K562 (cell line): ENCODE results near the gene FKBP1B. TPM values are rescaled to one million over a fixed set of nuclear protein-coding genes. Genes with fewer than 3 reads are reported as not detected.

Source experiments
- ARNT ChIP-seq, 2 experiments: fragments of 450-650 bp; IDR thresholded peaks; 2 replicates each; pipeline ENCODE4 v1.6.1; 2016; ENCODE audit warnings: mild to moderate bottlenecking in 1 of 2
- DDX20 ChIP-seq: fragments of 450-650 bp; IDR thresholded peaks from 2 replicates; pipeline ENCODE4 v1.6.1; 2016; ENCODE audit warnings: missing genetic modification characterization, low read depth, mild to moderate bottlenecking, missing compliant biosample characterization, moderate library complexity
- DMBX1 ChIP-seq: fragments of 250-450 bp; sonication (Bioruptor Pico); IDR thresholded peaks from 2 replicates; pipeline ENCODE4 v1.8.0; 2022; ENCODE audit warnings: inconsistent platforms, mild to moderate bottlenecking, moderate library complexity, borderline replicate concordance
- EGR1 ChIP-seq: fragments of 450-650 bp; conservative IDR thresholded peaks from 2 replicates; pipeline ENCODE4 v1.6.1; 2017; ENCODE audit warnings: mild to moderate bottlenecking
- ELF1 ChIP-seq: fragments of 200-800 bp; sonication (Bioruptor generic); IDR thresholded peaks from 2 replicates; pipeline ENCODE4 v1.6.1; 2016; ENCODE audit warnings: missing genetic modification characterization, missing compliant biosample characterization
- MBD2 ChIP-seq: sonication (generic); IDR thresholded peaks from 2 replicates; pipeline ENCODE4 v1.6.1; 2016; ENCODE audit warnings: low read depth, borderline replicate concordance
- NFE2 ChIP-seq: IDR thresholded peaks from 2 replicates; pipeline ENCODE4 v1.6.1; 2014; ENCODE audit warnings: antibody characterized with exemption, low read depth
- NRF1 ChIP-seq, 2 experiments: fragments of 450-650 bp; IDR thresholded peaks in 1 of 2; conservative IDR thresholded peaks in 1 of 2; 2 replicates each; pipeline ENCODE4 v1.6.1; 2014; ENCODE audit warnings: mild to moderate bottlenecking in 2 of 2
- PHB2 ChIP-seq: fragments of 450-650 bp; IDR thresholded peaks from 2 replicates; pipeline ENCODE4 v1.6.1; 2017; ENCODE audit warnings: low read depth
- PTTG1 ChIP-seq: fragments of 450-650 bp; IDR thresholded peaks from 2 replicates; pipeline ENCODE4 v1.6.1; 2016; ENCODE audit warnings: low read depth, mild to moderate bottlenecking, missing genetic modification characterization, missing compliant biosample characterization
- RUNX1 ChIP-seq: sonication (generic); IDR thresholded peaks from 2 replicates; pipeline ENCODE4 v1.6.1; 2016; ENCODE audit warnings: antibody characterized with exemption, low read depth
- TRIM28 ChIP-seq: fragments of 450-650 bp; IDR thresholded peaks from 2 replicates; pipeline ENCODE4 v1.6.1; 2017
- ZNF146 ChIP-seq: IDR thresholded peaks from one replicate; pipeline ENCODE4 v1.6.1; 2018; ENCODE audit warnings: missing compliant biosample characterization; ENCODE audit not compliant: unreplicated experiment
- ZNF239 ChIP-seq: fragments of 250-450 bp; sonication (Bioruptor Pico); IDR thresholded peaks from 2 replicates; pipeline ENCODE4 v1.4.0; 2020; ENCODE audit warnings: mild to moderate bottlenecking
- ZNF717 ChIP-seq: fragments of 250-450 bp; sonication (Bioruptor Pico); IDR thresholded peaks from 2 replicates; pipeline ENCODE4 v1.5.0; 2021
- ZNF766 ChIP-seq: fragments of 200-800 bp; sonication (Bioruptor generic); conservative IDR thresholded peaks from 2 replicates; pipeline ENCODE4 v1.6.1; 2016; ENCODE audit warnings: missing genetic modification characterization, missing compliant biosample characterization
- polyA plus RNA-seq, 8 experiments: library from polyadenylated mRNA; depleted of rRNA in 4 of 8; stranded (reverse) in 5 of 8; unstranded in 3 of 8; fragments of >200 nt; fragmentation: Nextera tagmentation in 2 of 8; fragmentation: Illumina TruSeq in 1 of 8; extraction: Ambion mirVana in 2 of 8; extraction: Trizol in 1 of 8; gene quantifications; 2 replicates each; pipeline versions ENCODE4 v1.2.1 to v1.2.3, GENCODE V29; 2011 to 2014; ENCODE audit warnings: inconsistent platforms in 1 of 8, missing spikeins in 1 of 8
- total RNA-seq, 7 experiments: library from RNA; depleted of rRNA in 6 of 7; stranded (reverse); fragments of >200 nt in 6 of 7; fragmentation: Illumina TruSeq in 2 of 7; extraction: Trizol in 2 of 7; gene quantifications; 2 replicates each; pipeline versions ENCODE4 v1.2.1 to v1.2.3, GENCODE V29; 2011 to 2021; ENCODE audit warnings: low replicate concordance in 1 of 7
- TF ChIP-seq, protein P1 (sequence below), 2 experiments: fragments of 200-800 bp in 1 of 2; sonication (Bioruptor generic) in 1 of 2; sonication (generic) in 1 of 2; formaldehyde crosslinking in 1 of 2; IDR thresholded peaks in 1 of 2; conservative IDR thresholded peaks in 1 of 2; 2 replicates each; pipeline versions ENCODE4 v1.5.0 to v1.6.1; 2016 to 2020; ENCODE audit warnings: missing compliant biosample characterization in 1 of 2, missing genetic modification characterization in 1 of 2, missing genetic modification reagents in 1 of 2
- TF ChIP-seq, protein P2 (sequence below): sonication (generic); formaldehyde crosslinking; IDR thresholded peaks from 2 replicates; pipeline ENCODE4 v1.8.0; 2022; ENCODE audit warnings: mild to moderate bottlenecking, missing genetic modification reagents
- TF ChIP-seq, protein P3 (sequence below): fragments of 450-650 bp; IDR thresholded peaks from 2 replicates; pipeline ENCODE4 v1.6.1; 2016
- TF ChIP-seq, protein P4 (sequence below): fragments of 250-450 bp; sonication (Bioruptor Pico); IDR thresholded peaks from 2 replicates; pipeline ENCODE4 v1.4.0; 2020
- TF ChIP-seq, protein P5 (sequence below), 2 experiments: fragments of 450-650 bp in 1 of 2; sonication (generic) in 1 of 2; formaldehyde crosslinking in 1 of 2; IDR thresholded peaks in 1 of 2; conservative IDR thresholded peaks in 1 of 2; 2 replicates each; pipeline versions ENCODE4 v1.6.1 to v1.8.1; 2016 to 2023; ENCODE audit warnings: mild to moderate bottlenecking in 2 of 2, moderate library complexity in 2 of 2, inconsistent platforms in 1 of 2, missing genetic modification reagents in 1 of 2

FKBP1B gene
- total and polyA plus RNA-seq, 9 of the 15 experiments (the other 6 are each of a cell fraction or from before 2014, with no cell fraction given) = 0.58 to 9.4 (median 1.6) TPM

DNA sequence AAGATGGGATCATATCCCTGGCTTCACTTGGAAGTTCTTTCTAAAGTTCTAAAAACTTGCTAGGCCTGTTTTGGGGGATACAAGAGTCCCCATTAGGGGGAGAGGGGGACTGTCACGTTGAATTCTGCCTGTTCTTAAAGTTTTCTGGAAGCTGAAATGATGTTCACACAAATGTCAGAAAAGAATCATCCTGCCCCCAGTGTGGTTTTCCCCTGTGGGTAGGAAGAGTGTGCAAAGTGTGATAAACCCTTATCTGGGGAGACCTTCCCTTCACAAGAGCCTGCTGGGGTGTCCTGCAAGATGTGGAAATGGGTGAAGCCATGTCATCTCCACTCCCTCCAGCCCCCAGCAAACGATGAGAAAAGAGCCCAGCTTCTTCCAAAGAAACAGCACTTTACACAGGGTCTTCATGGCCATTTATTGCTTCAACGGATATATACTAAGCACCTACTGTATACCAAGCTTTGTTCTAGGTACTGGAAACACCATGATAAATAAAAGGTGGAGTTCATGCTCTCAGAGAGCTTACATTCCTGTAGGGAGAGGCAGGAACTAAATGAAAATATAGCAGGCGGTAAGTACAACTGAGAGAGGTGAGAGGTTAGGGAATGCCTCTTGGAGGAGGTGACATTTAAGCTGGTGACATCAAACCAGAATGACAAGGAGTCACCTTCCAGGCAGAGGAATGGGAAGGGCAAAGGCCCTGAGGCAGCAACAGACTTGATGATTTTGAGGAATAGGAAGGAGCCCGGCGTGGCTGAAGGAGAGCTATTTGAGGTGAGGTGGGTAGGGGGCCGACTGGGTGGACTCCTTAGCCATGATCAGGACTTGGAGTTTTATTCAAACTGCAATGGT lies 38.1 kb upstream of the FKBP1B start (continued):
- no peak for TF ChIP-seq ZNF146
- TF ChIP-seq, protein P1, sequence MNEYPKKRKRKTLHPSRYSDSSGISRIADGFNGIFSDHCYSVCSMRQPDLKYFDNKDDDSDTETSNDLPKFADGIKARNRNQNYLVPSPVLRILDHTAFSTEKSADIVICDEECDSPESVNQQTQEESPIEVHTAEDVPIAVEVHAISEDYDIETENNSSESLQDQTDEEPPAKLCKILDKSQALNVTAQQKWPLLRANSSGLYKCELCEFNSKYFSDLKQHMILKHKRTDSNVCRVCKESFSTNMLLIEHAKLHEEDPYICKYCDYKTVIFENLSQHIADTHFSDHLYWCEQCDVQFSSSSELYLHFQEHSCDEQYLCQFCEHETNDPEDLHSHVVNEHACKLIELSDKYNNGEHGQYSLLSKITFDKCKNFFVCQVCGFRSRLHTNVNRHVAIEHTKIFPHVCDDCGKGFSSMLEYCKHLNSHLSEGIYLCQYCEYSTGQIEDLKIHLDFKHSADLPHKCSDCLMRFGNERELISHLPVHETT (CRISPR knock-in tag; conservative IDR thresholded peaks at IDR 0.05 in 1 of 2, IDR thresholded peaks at IDR 0.05 in 1 of 2) = peak in 1 of 2 experiments; percentile 90; a peak in 2 of 4 replicates
- TF ChIP-seq, protein P2, sequence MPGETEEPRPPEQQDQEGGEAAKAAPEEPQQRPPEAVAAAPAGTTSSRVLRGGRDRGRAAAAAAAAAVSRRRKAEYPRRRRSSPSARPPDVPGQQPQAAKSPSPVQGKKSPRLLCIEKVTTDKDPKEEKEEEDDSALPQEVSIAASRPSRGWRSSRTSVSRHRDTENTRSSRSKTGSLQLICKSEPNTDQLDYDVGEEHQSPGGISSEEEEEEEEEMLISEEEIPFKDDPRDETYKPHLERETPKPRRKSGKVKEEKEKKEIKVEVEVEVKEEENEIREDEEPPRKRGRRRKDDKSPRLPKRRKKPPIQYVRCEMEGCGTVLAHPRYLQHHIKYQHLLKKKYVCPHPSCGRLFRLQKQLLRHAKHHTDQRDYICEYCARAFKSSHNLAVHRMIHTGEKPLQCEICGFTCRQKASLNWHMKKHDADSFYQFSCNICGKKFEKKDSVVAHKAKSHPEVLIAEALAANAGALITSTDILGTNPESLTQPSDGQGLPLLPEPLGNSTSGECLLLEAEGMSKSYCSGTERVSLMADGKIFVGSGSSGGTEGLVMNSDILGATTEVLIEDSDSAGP (CRISPR knock-in tag) = no peak
- peak; percentile 83; the same call in 1 of the 2 replicates for TF ChIP-seq ZNF766
- peak; percentile 95 for TF ChIP-seq RUNX1
- TF ChIP-seq, protein P3, sequence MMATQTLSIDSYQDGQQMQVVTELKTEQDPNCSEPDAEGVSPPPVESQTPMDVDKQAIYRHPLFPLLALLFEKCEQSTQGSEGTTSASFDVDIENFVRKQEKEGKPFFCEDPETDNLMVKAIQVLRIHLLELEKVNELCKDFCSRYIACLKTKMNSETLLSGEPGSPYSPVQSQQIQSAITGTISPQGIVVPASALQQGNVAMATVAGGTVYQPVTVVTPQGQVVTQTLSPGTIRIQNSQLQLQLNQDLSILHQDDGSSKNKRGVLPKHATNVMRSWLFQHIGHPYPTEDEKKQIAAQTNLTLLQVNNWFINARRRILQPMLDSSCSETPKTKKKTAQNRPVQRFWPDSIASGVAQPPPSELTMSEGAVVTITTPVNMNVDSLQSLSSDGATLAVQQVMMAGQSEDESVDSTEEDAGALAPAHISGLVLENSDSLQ = peak; percentile 70
- TF ChIP-seq ZNF717 = 0 out of 2 replicates have a peak, but pooled peaks have one; percentile 34
- peak; percentile 81 for TF ChIP-seq NFE2
- peak; percentile 37; the same call in 1 of the 2 replicates for TF ChIP-seq ELF1 (tag)
- TF ChIP-seq EGR1 = peak; percentile 83
- peak; percentile 65 for TF ChIP-seq DMBX1 (CRISPR knock-in tag)
- TF ChIP-seq, protein P4, sequence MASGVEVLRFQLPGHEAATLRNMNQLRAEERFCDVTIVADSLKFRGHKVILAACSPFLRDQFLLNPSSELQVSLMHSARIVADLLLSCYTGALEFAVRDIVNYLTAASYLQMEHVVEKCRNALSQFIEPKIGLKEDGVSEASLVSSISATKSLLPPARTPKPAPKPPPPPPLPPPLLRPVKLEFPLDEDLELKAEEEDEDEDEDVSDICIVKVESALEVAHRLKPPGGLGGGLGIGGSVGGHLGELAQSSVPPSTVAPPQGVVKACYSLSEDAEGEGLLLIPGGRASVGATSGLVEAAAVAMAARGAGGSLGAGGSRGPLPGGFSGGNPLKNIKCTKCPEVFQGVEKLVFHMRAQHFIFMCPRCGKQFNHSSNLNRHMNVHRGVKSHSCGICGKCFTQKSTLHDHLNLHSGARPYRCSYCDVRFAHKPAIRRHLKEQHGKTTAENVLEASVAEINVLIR (CRISPR knock-in tag) = no peak
- peak; percentile 65 to 90; a peak in 3 of 4 replicates for TF ChIP-seq ARNT (IDR thresholded peaks at IDR 0.05)
- TF ChIP-seq, protein P5, sequence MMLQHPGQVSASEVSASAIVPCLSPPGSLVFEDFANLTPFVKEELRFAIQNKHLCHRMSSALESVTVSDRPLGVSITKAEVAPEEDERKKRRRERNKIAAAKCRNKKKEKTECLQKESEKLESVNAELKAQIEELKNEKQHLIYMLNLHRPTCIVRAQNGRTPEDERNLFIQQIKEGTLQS (IDR thresholded peaks at IDR 0.05) = peak; percentile 72
- TF ChIP-seq, protein P5 (CRISPR knock-in tag; conservative IDR thresholded peaks at IDR 0.05) = no peak
- TF ChIP-seq NRF1 (conservative IDR thresholded peaks at IDR 0.05 in 1 of 2, IDR thresholded peaks at IDR 0.05 in 1 of 2) = peak; percentile 22 to 28; a peak in 1 of 4 replicates
- TF ChIP-seq DDX20 (tag) = peak; percentile 33; the same call in 1 of the 2 replicates
- TF ChIP-seq ZNF239 (CRISPR knock-in tag) = peak; percentile 71
- peak; percentile 87 for TF ChIP-seq MBD2
- no peak; the same call in 1 of the 2 replicates for TF ChIP-seq PTTG1 (tag)
- TF ChIP-seq PHB2 = peak; percentile 92
- peak; percentile 16; the same call in 1 of the 2 replicates for TF ChIP-seq TRIM28
